HL-60/S4 (cell line): ENCODE measurements around the gene BCL2L13.

Experiments
- in situ Hi-C: fragments of 300-500 bp; cut with MboI; formaldehyde crosslinking; loops from 2 replicates; pipeline ENCODE4 v1.14.3; 2022; ENCODE audit warnings: low sequenced_read_pairs

Gene BCL2L13

GRCh38 chr22:17775781-17776465 is 137.4 kb downstream of the BCL2L13 start:
- in situ Hi-C loops, result loop anchor here (10.0 kb wide), 2 partner anchors 59 to 141 kb away; partner anchors contain the start of gene BCL2L13

- in situ Hi-C loops, result loop anchor here (10.0 kb wide), 2 partner anchors 58 to 142 kb away; partner anchors contain the start of gene BCL2L13
Observed at GRCh38 chr22:17777005-17777716, 138.6 kb downstream of the BCL2L13 start.

- in situ Hi-C loops, result loop anchor here (10.0 kb wide), 2 partner anchors 57 to 143 kb away; partner anchors contain the start of gene BCL2L13
Observed at GRCh38 chr22:17777717-17778044, 139.1 kb downstream of the BCL2L13 start.

GRCh38 chr22:17778412-17778976 is 139.9 kb downstream of the BCL2L13 start:
- in situ Hi-C loops, result loop anchor here (10.0 kb wide), 2 partner anchors 56 to 144 kb away; partner anchors contain the start of gene BCL2L13

DNA sequence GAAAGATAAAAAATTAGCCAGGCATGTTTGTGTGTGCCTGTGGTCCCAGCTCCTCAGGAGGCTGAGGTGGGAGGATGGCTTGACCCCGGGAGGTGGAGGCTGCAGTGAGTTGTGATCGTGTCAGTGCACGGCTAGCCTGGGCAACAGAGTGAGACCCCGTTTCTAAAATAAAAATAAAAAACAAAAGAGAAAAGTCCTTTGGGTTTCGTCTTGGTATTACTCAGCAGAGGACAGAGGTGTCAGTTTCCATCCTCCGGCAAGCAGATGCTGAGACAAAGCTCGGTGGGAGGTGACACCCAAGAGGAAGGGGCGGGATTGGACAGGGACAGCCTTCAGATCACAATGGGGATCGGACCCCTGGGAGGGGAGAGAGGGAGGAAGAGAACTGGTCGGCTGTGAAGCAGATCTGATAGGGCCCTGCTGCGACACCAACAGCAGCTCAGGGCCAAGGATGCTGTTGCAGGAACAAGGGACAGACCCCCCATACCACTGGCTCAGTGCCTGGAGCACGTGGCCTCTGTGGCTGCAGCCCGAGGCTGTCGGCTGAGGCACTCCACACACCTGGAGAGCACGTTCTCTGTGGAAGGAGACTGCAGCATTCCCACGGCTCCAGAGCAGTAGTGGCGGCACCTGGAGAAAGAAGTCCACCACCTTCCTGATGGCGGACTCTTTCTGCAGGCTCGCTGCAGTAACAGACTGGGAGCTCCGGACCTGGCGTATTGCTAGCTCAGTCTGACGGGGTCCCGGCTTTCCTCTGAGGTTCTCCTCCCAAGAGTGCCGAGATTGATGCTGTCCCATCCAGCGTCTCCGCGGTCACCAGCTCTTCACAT is 140.9 kb downstream of the BCL2L13 start:
- in situ Hi-C loops, result loop anchor here (10.0 kb wide), 2 partner anchors 55 to 145 kb away; partner anchors contain the start of gene BCL2L13

GRCh38 chr22:17780116-17780740 is 141.7 kb downstream of the BCL2L13 start:
- in situ Hi-C loops, result no loop called here
